Putamen (tissue), 1 donor: ENCODE results near the gene SRPK2.
"Not testable (repeated sequence)": the region's sequence is repeated elsewhere in the genome, so short reads cannot be mapped to it uniquely, and the experiment has no call there.

Experiments
- DNase-seq: peaks from one replicate; pipeline ENCODE4 v3.0.0-alpha.2; 2016; ENCODE audit warnings: low spot score

SRPK2 gene

DNA sequence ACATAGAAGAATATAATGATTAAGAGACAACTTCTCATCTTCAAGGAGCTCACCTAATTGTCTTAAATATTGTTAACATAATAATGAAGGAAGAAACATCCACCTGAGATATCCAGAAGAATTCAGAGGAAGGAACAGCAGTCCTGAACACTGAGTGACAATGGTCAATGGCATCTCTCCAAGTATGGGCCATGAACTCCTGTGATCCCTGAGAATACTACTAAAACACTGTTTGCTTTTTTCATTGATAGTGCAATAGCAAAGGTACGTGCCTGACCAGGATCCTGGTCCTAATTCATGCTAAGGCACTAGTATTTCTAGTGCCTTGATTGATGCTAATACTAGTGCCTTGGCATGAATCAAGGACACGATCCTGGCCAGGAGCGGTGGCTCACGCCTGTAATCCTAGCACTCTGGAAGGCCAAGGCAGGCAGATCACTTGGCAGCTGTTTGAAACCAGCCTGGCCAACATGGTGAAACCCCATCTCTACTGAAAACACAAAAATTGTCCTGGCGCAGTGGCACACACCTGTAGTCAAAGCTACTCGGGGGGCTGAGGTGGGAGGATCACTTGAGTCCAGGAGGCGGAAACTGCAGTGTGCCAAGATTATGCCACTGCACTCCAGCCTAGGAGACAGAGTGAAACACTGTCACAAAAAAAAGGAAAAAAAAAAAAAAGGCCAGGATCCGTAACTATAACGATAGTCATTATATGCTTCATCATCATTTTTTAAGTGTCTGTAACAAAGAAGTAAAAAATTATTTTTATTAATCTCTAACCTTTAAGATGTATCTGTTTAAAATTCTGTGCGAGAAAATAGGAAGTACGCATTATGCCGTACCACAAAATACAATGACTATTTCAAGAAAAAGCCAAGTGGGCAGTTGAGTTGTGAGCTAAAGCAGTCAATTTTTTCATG is 49.1 kb downstream of the SRPK2 start:
- DNase-seq = no peak

DNA sequence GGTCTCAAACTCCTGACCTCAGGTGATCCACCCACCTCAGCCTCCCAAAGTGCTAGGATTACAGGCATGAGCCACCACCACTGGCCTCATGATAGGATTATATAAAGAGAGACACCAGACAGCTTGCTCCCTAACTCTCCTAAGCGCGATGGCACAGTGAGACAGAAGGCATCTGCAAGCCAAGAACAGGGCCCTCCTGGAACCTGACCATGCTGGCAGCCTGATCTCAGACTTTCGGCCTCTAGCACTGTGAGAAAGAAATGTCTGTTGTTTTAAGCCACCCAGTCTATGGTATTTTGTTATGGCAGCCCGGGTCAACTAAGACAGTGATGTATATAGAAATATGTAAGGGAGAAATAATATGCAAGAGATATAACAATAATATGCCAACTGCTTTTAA is 51.2 kb downstream of the SRPK2 start:
- no peak for DNase-seq

DNA sequence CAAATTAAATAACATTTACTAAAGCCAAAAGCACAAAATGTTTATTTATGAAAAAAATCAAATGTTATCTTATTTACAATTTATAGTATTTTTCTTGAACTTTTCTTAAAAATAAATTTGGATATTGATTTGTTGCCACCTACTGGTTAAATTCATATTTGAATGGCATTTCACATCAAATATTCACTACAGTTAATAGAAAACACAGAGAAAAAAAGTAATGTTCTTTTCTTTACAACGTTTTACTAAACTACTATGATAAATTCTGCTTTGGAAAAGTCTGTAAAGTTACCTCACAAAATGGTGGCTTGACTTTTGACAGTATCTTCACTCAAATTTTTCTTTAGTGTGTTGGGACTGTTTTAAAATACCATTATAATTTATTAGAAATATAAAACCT is 52.7 kb downstream of the SRPK2 start:
- DNase-seq = no peak

DNA sequence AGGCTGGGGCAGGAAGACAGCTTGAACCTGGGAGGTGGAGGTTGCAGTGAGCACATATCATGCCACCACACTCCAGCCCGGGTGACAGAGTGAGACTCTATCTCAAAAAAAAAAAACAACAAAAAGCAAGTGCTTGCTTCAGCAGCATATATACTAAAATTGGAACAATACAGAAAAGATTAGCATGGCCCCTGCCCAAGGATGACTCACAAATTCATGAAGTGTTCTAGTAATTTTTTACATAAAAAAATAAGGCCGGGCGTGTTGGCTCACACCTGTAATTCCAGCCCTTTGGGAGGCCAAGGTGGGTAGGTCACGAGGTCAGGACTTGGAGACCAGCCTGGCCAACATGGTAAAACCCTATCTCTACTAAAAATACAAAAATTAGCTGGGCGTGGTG is 56.1 kb downstream of the SRPK2 start:
- DNase-seq = not testable (repeated sequence)

DNA sequence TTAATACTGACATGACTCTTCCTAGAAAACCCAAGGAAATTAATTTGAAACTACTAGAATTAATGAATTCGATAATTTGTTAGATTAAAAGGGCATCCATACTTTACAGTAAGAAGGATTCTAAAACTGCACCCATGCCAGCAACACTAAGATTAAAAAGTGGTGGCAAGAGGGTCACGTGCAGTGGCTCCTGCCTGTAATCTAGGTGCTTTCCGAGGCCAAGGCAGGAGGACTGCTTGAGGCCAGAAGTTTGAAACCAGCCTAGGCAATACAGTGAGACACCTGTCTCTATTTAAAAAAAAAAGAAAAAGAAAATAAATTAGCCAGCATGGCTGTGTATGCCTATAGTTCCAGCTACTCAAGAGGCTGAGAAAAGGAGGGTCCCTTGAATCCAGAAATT is 58.2 kb downstream of the SRPK2 start:
- no peak for DNase-seq

DNA sequence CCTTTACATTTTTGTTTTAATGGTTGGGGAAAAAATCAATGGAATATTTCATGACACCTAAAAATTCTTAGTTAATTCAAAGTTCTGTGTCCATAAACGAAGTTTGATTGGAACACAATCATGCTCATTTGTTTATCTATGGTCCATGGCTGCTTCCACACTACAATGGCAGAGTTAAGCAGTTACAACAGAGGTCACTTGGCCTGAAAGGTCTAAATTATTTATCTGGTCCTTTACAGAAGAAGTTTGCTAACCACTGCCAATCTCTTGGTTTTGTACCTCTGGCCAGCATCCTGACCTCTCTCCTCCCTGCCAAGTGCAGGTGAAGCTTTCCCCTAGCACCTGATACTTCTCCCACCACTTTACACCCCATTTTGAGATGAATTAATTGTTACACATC is 61.5 kb downstream of the SRPK2 start:
- DNase-seq = no peak

DNA sequence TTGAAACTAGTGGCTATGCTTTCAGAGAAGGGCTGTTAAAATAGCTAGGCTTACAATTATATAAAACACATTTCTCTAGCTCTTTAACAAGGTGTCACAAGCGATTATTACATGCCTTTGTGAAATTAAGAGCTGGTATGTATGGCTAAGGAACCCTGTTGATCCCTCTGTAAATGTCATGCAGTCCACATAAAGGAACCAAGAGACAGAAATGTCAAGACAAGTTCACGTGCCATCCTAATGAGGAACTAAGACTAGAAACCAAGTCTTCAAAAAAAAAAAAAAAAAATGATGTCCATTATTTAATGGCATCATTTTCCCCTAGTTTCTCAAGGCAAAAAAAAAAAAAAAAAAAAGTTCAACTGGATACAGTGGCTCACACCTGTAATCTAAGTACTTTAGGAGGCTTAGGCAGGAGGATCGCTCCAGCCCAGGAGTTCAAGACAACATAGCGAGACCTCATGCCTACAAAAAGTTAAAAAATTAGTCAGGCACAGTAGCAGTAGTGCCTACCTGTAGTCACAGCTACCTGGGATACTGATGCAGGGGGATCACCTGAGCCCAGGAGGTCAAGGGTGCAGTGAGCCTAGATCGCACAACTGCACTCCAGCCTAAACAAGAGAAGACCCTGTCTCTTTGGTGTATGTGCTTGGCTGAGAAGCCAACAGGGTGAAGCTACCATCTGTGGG is 63.4 kb downstream of the SRPK2 start:
- DNase-seq = no peak

DNA sequence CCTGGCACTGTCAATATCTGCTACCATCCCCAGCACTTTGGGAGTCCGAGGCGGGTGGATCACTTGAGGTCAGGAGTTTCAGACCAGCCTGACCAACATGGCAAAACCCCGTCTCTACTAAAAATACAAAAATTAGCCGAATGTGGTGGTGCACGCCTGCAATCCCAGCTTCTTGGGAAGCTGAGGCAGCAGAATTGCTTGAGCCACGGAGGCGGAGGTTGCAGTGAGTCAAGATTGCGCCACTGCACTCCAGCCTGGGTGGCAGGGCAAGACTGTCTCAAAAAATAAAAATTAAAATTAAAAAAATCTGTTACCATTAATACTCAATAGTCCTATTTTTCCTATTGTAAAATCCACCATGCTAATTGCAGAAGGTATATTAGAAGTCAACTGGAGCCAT is 64.1 kb downstream of the SRPK2 start:
- DNase-seq = not testable (repeated sequence)

DNA sequence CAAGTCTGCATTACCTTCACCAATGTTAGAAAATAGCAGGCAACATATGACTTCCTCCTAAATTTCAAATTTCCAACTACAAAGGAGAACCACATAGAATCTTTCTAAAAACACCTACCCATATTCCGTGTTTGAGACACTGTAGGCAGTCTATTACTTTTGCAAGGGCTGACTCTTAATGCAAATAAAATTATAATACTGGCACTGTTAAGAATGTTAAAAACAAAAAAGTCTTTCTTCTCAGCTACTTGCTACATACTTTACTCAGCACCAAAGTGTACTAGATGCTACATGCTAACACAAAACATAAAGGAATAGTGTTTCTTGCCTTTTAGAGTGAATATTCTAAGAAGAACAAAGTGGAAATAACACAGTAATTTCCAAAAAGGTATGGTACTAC is 65.4 kb downstream of the SRPK2 start:
- peak; percentile 44 for DNase-seq

DNA sequence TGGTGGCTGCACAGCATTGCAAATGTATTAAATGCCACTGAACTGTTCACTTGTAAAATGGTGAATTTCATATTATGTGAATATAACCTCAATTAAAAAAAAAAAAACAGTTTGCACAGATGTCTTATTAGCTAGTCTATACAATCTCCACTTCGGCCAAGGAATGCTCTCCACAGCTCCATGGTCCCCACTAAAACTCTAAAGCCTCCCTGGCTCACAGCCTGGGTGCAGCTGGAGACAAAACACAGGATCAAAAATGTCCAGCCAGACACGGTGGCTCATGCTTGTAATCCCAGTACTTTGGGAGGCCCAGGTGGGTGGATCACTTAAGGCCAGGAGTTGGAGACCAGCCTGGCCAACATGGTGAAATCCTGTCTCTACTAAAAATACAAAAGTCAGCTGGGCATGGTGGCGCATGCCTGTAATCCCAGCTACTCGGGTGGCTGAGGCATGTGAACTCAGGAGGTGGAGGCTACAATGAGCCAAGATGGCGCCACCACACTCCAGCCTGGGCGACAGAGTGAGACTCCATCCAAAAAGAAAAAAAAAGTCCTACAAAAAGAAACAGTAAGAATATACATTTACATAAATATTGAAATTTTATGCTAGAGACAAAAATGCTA is 66.0 kb downstream of the SRPK2 start:
- no peak for DNase-seq

DNA sequence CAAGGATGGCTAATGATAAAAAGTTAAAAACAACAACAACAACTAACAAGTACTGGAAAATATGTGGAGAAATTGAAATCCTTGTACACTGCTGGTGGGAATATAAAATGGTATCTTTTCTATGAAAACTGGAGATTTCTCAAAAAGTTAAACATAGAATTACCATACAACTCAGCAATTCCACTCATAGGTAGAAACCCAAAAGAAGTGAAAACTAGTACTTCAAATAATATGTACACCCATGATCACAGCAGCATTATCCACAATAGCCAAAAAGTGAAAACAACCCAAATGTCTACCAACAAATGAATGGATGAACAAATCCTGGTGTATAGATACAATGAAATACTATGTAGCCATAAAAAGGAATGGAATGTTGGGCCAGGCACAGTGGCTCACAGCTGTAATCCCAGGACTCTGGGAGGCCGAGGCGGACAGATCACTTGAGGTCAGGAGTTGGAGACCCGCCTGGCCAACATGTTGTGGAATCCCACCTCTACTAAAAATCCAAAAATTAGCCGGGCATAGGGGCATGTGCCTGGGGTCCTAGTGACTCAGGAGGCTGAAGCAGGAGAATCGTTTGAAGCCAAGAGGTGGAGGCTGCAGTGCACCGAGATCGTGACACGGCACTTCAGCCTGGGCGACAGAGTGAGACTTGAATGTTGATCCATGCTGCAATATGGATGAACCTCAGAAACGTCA is 66.8 kb downstream of the SRPK2 start:
- no peak for DNase-seq

DNA sequence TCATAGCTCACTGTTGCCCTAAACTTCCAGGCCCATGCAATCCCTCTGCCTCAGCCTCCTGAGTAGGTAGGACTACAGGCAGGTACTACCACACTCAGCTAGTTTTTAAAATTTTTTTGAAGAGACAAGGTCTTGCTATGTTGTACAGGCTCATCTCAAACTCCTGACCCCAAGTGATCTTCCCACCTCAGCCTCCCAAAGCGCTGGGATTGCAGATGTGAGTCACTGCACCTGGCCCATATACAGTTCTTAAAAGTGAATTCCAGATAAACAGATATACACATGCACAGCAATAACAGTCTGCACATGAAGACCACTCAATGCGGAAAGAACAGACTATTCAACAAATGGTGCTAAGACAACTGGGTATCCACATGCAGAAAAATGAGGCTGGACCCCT is 67.8 kb downstream of the SRPK2 start:
- DNase-seq = no peak

DNA sequence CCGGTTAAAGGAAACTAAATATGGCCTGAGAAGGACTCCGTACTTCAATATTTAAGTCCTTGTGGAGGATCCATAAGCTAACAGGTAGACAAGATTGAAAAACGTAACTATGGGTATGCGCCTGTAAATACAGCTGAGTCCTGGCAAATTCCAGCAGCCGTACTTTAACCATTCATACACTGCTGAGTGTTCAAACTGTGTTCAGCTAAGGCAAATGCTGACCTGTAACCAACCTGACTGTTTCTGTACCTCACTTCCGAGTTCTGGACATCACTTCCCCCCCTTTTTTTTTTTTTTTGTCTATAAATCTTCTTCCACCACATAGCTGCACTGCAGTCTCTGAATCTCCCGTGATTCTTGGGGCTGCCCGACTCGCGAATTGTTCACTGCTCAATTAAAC is 69.1 kb downstream of the SRPK2 start:
- no peak for DNase-seq

DNA sequence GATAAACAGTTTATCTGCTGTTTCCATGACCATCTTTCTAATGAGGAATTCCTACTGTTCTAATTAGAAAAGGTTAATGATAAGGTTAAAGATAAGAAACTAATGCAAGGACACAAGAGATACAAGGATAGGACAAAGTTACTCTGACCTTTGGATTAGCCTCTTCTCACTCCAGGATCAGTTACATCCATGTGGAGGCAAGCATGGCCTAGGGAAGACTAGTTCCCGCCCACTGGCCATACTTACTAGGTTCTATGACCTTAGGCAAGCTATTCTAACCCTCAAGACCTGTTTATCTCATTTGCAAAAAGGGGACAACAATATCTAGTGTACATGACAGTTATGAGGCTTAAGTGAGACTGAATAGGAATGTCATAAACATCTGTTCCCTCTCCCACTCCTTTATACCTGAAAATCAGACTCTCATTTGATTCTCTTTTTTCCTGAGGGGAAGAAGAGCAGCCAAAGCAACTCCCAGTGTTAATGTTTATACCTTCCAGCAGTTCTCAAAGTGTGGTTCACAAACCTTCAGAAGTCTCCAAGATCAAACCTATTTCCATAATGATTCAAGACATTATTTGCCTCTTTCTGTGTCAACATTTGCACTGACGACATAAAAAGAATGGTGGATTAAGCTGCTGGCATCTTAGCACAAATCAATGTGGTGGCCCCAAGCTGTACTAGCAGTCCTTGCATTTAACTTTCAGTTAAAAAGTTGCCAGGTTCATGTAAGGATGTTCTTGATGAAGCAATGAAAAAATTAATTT is 72.0 kb downstream of the SRPK2 start:
- no peak for DNase-seq

DNA sequence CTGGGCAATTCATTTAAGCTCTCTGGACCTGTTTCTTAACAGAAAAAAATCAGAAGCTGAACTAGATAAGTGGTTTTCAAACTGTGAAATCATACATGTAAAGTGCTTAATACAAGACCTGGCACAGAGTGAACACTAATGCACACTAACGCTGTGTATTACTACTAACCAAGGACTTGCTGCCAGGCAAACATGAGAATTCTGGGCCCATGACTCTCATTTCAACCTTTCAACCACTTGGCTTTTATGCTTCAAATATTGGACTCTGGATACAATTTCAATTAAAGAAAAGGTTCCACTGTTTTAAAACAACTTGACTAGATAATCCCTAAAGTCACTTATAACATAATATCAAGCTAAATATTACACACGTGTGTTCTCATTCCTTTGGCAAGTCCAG is 73.4 kb downstream of the SRPK2 start:
- no peak for DNase-seq

DNA sequence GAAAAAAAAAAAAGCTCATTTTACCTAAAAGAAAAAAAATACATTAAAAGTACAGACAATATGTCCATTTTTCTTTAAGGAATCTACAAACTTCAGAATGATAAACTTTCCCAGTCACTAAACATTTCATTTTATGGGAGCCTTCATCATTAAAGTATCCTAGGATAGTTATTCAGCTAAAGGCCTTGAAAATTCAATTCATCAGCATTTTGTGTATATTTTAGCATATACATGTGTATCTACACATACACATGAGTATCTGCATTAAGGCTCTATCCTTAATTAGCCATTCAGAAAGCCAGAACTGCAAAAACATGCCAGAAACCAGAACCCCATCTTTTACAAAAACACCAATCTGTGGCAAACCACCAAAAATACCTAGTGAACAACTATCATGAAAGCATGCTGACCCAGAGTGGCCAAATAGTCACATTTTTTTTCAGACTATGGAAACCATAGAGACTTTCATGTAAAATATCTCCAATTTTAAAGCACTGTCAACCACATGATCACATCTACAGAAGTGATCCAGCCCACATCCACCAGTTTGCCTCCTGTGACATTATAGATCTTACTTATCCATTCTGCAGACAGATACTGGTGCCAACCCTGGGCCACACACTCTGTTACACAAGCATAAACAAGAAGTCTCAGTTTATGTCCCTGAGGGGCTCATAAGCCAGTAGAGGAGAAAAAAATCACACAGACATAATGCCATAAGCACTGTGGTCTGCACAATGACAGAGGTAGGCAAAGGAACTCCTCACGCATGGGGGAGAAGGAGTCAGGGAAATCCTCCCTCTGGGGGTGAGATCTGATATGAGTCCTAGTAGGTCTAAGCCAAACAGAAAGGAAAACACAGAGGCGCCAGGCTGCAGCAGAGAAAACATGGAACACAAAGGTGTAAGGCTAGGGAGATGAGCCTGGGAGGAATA is 79.2 kb downstream of the SRPK2 start:
- no peak for DNase-seq

DNA sequence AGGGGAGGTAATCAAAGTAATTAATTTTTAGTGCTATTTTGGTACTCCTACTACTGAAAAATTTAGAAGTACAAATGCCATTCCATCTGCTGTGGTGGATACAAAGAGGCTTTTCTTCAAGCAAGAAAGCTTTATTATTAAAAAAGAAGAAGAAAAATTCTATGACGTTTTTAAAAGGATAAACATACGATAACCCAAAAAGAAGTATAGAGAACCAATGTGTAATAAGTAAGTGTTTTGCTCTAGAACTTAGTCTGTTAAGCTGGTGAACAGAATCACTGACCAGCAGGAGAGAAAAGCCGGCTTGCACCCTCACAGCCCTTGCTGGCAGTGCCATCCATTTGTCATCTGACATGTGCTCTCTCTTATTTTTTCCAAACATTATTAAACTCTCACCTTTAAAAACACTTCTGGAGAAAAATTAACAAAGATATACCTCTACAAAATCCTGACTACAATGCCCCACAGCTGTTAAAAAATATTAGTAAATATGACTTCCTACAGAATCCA is 81.5 kb downstream of the SRPK2 start:
- peak; percentile 36 for DNase-seq

DNA sequence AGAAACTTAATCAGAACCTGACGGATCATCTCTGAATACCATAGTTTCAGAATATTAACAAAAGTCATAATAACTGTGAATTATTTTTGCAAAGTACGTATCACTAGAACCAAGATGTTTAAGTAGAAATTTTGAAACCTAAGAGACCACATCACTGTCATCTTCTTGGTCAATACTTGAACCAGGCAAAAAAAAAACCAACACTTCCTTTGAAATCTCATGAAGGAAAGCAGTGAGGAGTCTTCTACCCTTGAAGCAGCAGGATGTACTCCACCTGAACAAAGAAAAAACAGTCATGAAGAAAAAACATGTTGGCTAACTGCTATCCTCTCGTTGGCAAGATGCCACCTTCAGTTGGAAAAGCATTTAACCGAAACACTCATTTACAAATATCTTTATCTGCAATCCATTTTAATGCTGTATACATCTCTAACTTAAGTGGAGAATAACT is 82.4 kb downstream of the SRPK2 start:
- DNase-seq = no peak

DNA sequence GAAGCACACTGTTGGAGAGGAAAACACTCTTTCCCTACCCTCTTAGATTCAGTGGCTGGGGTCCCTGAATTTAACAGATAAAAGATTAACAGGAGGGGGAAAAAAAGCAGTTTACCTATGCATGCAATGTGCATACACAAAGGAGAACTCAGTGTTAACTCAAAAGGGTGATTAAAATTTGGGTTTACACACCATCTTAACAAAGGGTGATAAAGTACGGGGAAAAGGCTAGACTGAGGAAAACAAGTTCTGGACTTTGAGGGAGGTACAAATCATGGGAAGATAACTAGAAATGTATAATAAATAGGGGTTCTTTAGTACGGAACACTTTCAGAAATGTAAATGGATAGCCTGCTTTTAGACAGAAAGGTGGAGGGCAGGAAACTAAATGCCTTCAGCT is 83.1 kb downstream of the SRPK2 start:
- no peak for DNase-seq
